HEK293 (cell line): ENCODE data around the gene BRWD1.

Source experiments
- CTCF ChIA-PET: fragments of 350-600 bp; formaldehyde crosslinking; extraction: SDS; loops from one replicate; lab custom pipeline; 2021; ENCODE audit warnings: antibody characterized with exemption; lab: Yijun Ruan, JAX
- POLR2A ChIA-PET: fragments of 300-600 bp; formaldehyde crosslinking; extraction: SDS; loops from one replicate; lab custom pipeline; 2020; ENCODE audit warnings: antibody characterized with exemption, inconsistent platforms; lab: Yijun Ruan, JAX
- H3K27ac ChIP-seq: fragments of 200-500 bp; sonication (Bioruptor generic); 2 replicates; pipeline ENCODE4 v1.5.1; 2014; ENCODE audit warnings: low read depth, low read length, control low read depth, inconsistent platforms; ENCODE audit errors: extremely low read depth
- H3K36me3 ChIP-seq, 2 experiments: fragments of 200-500 bp in 1 of 2; sonication (Bioruptor generic) in 1 of 2; 1 replicate in 1 of 2; 2 replicates in 1 of 2; pipeline ENCODE4 v1.5.1; 2014 to 2017; ENCODE audit warnings: inconsistent platforms in 2 of 2, low read length in 2 of 2; ENCODE audit not compliant: control insufficient read depth in 2 of 2, insufficient read depth in 1 of 2
- H3K4me1 ChIP-seq: fragments of 200-500 bp; sonication (Bioruptor generic); 2 replicates; pipeline ENCODE4 v1.5.1; 2014; ENCODE audit warnings: mild to moderate bottlenecking, low read length, inconsistent platforms; ENCODE audit not compliant: control insufficient read depth, insufficient read depth
- H3K4me3 ChIP-seq: 2 replicates; pipeline ENCODE4 v1.5.1; 2011; ENCODE audit warnings: low read depth, mild to moderate bottlenecking, control low read depth, low read length, moderate library complexity
- H3K9me3 ChIP-seq: fragments of 200-500 bp; sonication (Bioruptor generic); 2 replicates; pipeline ENCODE4 v1.5.1; 2014; ENCODE audit warnings: low read depth, low read length, inconsistent platforms; ENCODE audit not compliant: control insufficient read depth, insufficient read depth
- FEZF1 ChIP-seq: fragments of 450-650 bp; formaldehyde crosslinking; IDR thresholded peaks from 2 replicates; pipeline ENCODE4 v1.5.1; 2016; ENCODE audit warnings: missing biosample characterization, missing genetic modification characterization
- KLF1 ChIP-seq: fragments of 450-650 bp; formaldehyde crosslinking; IDR thresholded peaks from 2 replicates; pipeline ENCODE4 v1.5.1; 2016; ENCODE audit warnings: missing biosample characterization, missing genetic modification characterization
- OSR2 ChIP-seq: fragments of 450-650 bp; formaldehyde crosslinking; IDR thresholded peaks from 2 replicates; pipeline ENCODE4 v1.5.1; 2016; ENCODE audit warnings: missing biosample characterization, missing genetic modification characterization
- SETDB1 ChIP-seq: IDR thresholded peaks from one replicate; pipeline ENCODE4 v1.6.1; 2017; ENCODE audit warnings: mild to moderate bottlenecking, low read length, moderate library complexity, mixed read lengths; ENCODE audit not compliant: insufficient read length
- YY2 ChIP-seq: fragments of 450-650 bp; formaldehyde crosslinking; IDR thresholded peaks from 2 replicates; pipeline ENCODE4 v1.5.1; 2016; ENCODE audit warnings: missing biosample characterization, missing genetic modification characterization
- ZBTB1 ChIP-seq: fragments of 450-650 bp; formaldehyde crosslinking; IDR thresholded peaks from 2 replicates; pipeline ENCODE4 v1.5.1; 2016; ENCODE audit warnings: missing biosample characterization, missing genetic modification characterization
- ZBTB48 ChIP-seq: fragments of 450-650 bp; formaldehyde crosslinking; IDR thresholded peaks from 2 replicates; pipeline ENCODE4 v1.5.1; 2016; ENCODE audit warnings: missing biosample characterization, missing genetic modification characterization
- ZBTB49 ChIP-seq: fragments of 450-650 bp; formaldehyde crosslinking; IDR thresholded peaks from 2 replicates; pipeline ENCODE4 v1.5.1; 2016; ENCODE audit warnings: missing biosample characterization, missing genetic modification characterization, low read depth
- ZBTB8A ChIP-seq: fragments of 450-650 bp; formaldehyde crosslinking; IDR thresholded peaks from 2 replicates; pipeline ENCODE4 v1.5.1; 2016; ENCODE audit warnings: missing biosample characterization, missing genetic modification characterization
- ZNF133 ChIP-seq: fragments of 450-650 bp; formaldehyde crosslinking; IDR thresholded peaks from 2 replicates; pipeline ENCODE4 v1.5.1; 2016; ENCODE audit warnings: missing biosample characterization, missing genetic modification characterization
- ZNF184 ChIP-seq: fragments of 450-650 bp; IDR thresholded peaks from 2 replicates; pipeline ENCODE4 v1.5.1; 2018; ENCODE audit warnings: missing biosample characterization, mild to moderate bottlenecking, missing genetic modification characterization
- ZNF202 ChIP-seq: fragments of 450-650 bp; formaldehyde crosslinking; IDR thresholded peaks from 2 replicates; pipeline ENCODE4 v1.5.1; 2016; ENCODE audit warnings: missing biosample characterization, missing genetic modification characterization, borderline replicate concordance
- ZNF221 ChIP-seq: fragments of 450-650 bp; formaldehyde crosslinking; IDR thresholded peaks from 2 replicates; pipeline ENCODE4 v1.5.1; 2017; ENCODE audit warnings: missing biosample characterization, missing genetic modification characterization, borderline replicate concordance
- ZNF223 ChIP-seq: fragments of 450-650 bp; formaldehyde crosslinking; IDR thresholded peaks from 2 replicates; pipeline ENCODE4 v1.5.1; 2016; ENCODE audit warnings: missing biosample characterization, missing genetic modification characterization
- ZNF23 ChIP-seq: fragments of 450-650 bp; formaldehyde crosslinking; IDR thresholded peaks from 2 replicates; pipeline ENCODE4 v1.5.1; 2016; ENCODE audit warnings: missing biosample characterization, missing genetic modification characterization, borderline replicate concordance
- ZNF292 ChIP-seq: fragments of 450-650 bp; formaldehyde crosslinking; IDR thresholded peaks from 2 replicates; pipeline ENCODE4 v1.5.1; 2016; ENCODE audit warnings: low read depth, missing biosample characterization, missing genetic modification characterization, borderline replicate concordance
- ZNF324 ChIP-seq: fragments of 450-650 bp; formaldehyde crosslinking; IDR thresholded peaks from 2 replicates; pipeline ENCODE4 v1.5.1; 2016; ENCODE audit warnings: missing biosample characterization, missing genetic modification characterization
- ZNF658 ChIP-seq: fragments of 450-650 bp; formaldehyde crosslinking; IDR thresholded peaks from 2 replicates; pipeline ENCODE4; 2016; ENCODE audit warnings: missing biosample characterization, missing genetic modification characterization
- ZNF660 ChIP-seq: fragments of 450-650 bp; IDR thresholded peaks from 2 replicates; pipeline ENCODE4 v1.5.1; 2018; ENCODE audit warnings: missing biosample characterization, mild to moderate bottlenecking, missing genetic modification characterization
- ZNF677 ChIP-seq: fragments of 450-650 bp; IDR thresholded peaks from 2 replicates; pipeline ENCODE4 v1.5.0; 2018; ENCODE audit warnings: missing biosample characterization, mild to moderate bottlenecking, missing genetic modification characterization, moderate library complexity
- ZNF76 ChIP-seq: fragments of 450-650 bp; formaldehyde crosslinking; IDR thresholded peaks from 2 replicates; pipeline ENCODE4; 2016; ENCODE audit warnings: low read depth, missing biosample characterization, missing genetic modification characterization, borderline replicate concordance
- ZSCAN23 ChIP-seq: fragments of 450-650 bp; formaldehyde crosslinking; IDR thresholded peaks from 2 replicates; pipeline ENCODE4 v1.5.1; 2016; ENCODE audit warnings: missing biosample characterization, missing genetic modification characterization
- TF ChIP-seq, protein P1 (sequence below): fragments of 450-650 bp; formaldehyde crosslinking; IDR thresholded peaks from 2 replicates; pipeline ENCODE4 v1.5.1; 2016; ENCODE audit warnings: missing biosample characterization, missing genetic modification characterization
- TF ChIP-seq, protein P2 (sequence below): fragments of 450-650 bp; formaldehyde crosslinking; IDR thresholded peaks from 2 replicates; pipeline ENCODE4 v1.5.1; 2016; ENCODE audit warnings: missing biosample characterization, missing genetic modification characterization
- TF ChIP-seq, protein P3 (sequence below): fragments of 450-650 bp; formaldehyde crosslinking; IDR thresholded peaks from 2 replicates; pipeline ENCODE4; 2016; ENCODE audit warnings: missing biosample characterization, missing genetic modification characterization

Gene BRWD1

GRCh38 chr21:39326607-39327307 lies 13.3 kb upstream of the BRWD1 start:
- no peak overlapping the region for H3K4me3 ChIP-seq
- H3K36me3 ChIP-seq = no peaks in the 10 kb centered on the region
- ChIA-PET POLR2A (interaction anchor here (0.9 kb wide), 1 partner anchor 61 kb away, joined by 4 read pairs; no protein-coding TSS in a partner anchor), CTCF (no interaction called here)
- H3K27ac ChIP-seq = no peak overlapping the region
- no peaks in the 10 kb centered on the region for H3K9me3 ChIP-seq
- H3K4me1 ChIP-seq = no peaks in the 10 kb centered on the region
- TF ChIP-seq ZBTB1 (tag by site-specific recombination) = no peak
- TF ChIP-seq, protein P1, sequence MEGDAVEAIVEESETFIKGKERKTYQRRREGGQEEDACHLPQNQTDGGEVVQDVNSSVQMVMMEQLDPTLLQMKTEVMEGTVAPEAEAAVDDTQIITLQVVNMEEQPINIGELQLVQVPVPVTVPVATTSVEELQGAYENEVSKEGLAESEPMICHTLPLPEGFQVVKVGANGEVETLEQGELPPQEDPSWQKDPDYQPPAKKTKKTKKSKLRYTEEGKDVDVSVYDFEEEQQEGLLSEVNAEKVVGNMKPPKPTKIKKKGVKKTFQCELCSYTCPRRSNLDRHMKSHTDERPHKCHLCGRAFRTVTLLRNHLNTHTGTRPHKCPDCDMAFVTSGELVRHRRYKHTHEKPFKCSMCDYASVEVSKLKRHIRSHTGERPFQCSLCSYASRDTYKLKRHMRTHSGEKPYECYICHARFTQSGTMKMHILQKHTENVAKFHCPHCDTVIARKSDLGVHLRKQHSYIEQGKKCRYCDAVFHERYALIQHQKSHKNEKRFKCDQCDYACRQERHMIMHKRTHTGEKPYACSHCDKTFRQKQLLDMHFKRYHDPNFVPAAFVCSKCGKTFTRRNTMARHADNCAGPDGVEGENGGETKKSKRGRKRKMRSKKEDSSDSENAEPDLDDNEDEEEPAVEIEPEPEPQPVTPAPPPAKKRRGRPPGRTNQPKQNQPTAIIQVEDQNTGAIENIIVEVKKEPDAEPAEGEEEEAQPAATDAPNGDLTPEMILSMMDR (tag by site-specific recombination) = no peak
- TF ChIP-seq ZNF292 (tag by site-specific recombination) = no peak
- TF ChIP-seq FEZF1 (tag by site-specific recombination) = no peak
- no peak for TF ChIP-seq ZBTB49 (tag by site-specific recombination)
- TF ChIP-seq ZNF202 (tag by site-specific recombination) = no peak
- TF ChIP-seq ZNF184 (tag by site-specific recombination) = no peak
- TF ChIP-seq YY2 (tag by site-specific recombination) = no peak
- no peak for TF ChIP-seq ZNF660

DNA sequence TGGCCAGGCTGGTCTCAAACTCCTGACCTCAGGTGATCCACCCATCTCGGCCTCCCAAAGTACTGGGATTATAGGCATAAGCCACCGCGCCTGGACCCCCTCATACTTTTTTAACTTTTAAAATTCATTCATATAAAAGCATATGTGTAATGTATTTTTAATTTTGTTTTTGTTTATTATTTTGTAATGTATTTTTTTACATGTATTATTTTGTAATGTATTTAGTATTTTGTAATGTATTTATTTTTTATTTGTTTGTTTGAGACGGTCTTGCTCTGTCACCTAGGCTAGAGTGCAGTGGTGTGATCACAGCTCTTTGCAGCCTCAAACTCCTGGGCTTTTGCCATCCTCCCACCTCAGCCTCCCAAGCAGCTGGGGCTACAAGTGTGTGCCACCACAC lies 12.0 kb upstream of the BRWD1 start:
- Histone ChIP-seq H3K9me3 (no peaks in the 10 kb centered on the region), H3K4me3 (no peak overlapping the region), H3K4me1 (no peaks in the 10 kb centered on the region), H3K36me3 (no peaks in the 10 kb centered on the region), H3K27ac (no peak overlapping the region)
- CTCF ChIA-PET = no interaction called here
- TF ChIP-seq ZNF658 (no peak), ZBTB8A (tag by site-specific recombination) (no peak), OSR2 (tag by site-specific recombination) (no peak), KLF1 (no peak), YY2 (tag by site-specific recombination) (no peak), ZNF76 (no peak), ZNF677 (tag by site-specific recombination) (no peak), SETDB1 (no peak), ZSCAN23 (tag by site-specific recombination) (no peak), ZNF221 (tag by site-specific recombination) (no peak), ZNF23 (tag by site-specific recombination) (no peak), ZNF324 (tag by site-specific recombination) (no peak), ZNF223 (tag by site-specific recombination) (no peak), ZNF133 (no peak), ZBTB48 (tag by site-specific recombination) (no peak)
- TF ChIP-seq, protein P2, sequence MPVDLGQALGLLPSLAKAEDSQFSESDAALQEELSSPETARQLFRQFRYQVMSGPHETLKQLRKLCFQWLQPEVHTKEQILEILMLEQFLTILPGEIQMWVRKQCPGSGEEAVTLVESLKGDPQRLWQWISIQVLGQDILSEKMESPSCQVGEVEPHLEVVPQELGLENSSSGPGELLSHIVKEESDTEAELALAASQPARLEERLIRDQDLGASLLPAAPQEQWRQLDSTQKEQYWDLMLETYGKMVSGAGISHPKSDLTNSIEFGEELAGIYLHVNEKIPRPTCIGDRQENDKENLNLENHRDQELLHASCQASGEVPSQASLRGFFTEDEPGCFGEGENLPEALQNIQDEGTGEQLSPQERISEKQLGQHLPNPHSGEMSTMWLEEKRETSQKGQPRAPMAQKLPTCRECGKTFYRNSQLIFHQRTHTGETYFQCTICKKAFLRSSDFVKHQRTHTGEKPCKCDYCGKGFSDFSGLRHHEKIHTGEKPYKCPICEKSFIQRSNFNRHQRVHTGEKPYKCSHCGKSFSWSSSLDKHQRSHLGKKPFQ (tag by site-specific recombination) = no peak
- TF ChIP-seq, protein P3, sequence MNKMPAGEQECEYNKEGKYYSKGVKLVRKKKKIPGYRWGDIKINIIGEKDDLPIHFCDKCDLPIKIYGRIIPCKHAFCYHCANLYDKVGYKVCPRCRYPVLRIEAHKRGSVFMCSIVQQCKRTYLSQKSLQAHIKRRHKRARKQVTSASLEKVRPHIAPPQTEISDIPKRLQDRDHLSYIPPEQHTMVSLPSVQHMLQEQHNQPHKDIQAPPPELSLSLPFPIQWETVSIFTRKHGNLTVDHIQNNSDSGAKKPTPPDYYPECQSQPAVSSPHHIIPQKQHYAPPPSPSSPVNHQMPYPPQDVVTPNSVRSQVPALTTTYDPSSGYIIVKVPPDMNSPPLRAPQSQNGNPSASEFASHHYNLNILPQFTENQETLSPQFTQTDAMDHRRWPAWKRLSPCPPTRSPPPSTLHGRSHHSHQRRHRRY = no peak
- POLR2A ChIA-PET = no interaction called here
